ENCODE measurements around the gene PTPRJ. TPM values are rescaled to one million over a fixed set of nuclear protein-coding genes. Genes with fewer than 3 reads are reported as not detected.

Gene PTPRJ
- total and polyA plus RNA-seq, 4 donors = 4.1 to 24.7 (median 14.6) TPM

DNA sequence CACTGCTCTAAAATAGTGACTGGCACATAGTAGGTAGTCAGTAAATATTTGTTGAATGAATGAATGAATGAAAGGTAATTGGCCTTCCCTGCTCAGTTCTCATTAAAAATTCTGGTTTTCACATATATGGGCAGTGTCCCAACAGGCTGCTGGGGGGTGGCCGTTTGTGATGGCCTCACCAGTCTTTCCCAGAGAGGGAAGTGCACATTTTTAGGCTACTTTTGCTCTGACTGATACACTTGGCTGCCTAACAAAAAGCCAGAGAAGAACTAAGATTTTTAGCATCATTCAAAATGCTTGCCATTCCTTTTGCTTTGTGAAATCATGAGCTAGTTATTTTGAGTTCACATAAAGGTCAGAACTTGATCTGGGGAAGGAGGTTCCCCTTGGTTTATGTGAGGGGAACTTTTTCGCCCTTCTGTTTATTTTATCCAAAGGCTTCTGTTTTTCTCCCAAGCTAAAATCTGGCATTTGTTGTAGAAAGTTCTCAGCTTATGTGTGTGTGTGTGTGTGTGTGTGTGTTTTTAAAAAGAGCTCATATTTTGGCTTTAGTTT lies 83.1 kb downstream of the PTPRJ start:
- Histone ChIP-seq H3K9me3 (ENCODE audit: control insufficient read depth in 4 of 4, low read length in 3 of 4) (no peaks in the 10 kb centered on the region), H3K27ac (ENCODE audit: low read depth in 1 of 2, low read length in 2 of 2) (no peak overlapping the region), H3K27me3 (ENCODE audit: control insufficient read depth in 4 of 4, insufficient read depth in 4 of 4, low read length in 3 of 4) (no peaks in the 10 kb centered on the region), H3K4me3 (ENCODE audit: low read depth in 1 of 3, low read length in 3 of 3) (no peak overlapping the region), H3K36me3 (ENCODE audit: control insufficient read depth in 4 of 4, insufficient read depth in 3 of 4, low read depth in 1 of 4, low read length in 3 of 4) (no peaks in the 10 kb centered on the region), H3K9ac (ENCODE audit: low read depth in 1 of 2, low read length in 2 of 2) (no peak overlapping the region), H3K4me1 (ENCODE audit: control insufficient read depth in 4 of 4, insufficient read depth in 4 of 4, low read length in 3 of 4) (peaks cover 1 to 7% (median 5%) of the 10 kb centered on the region in 4 donors)
- TF ChIP-seq SP1 (IDR thresholded peaks at IDR 0.05) (peak; percentile 60), HNF4G (IDR thresholded peaks at IDR 0.05) (no peak), RAD21 (IDR thresholded peaks at IDR 0.05) (peak; percentile 32 to 42), JUND (IDR thresholded peaks at IDR 0.05) (peak; percentile 24 to 60), YY1 (IDR thresholded peaks at IDR 0.05) (peak; percentile 14), NR2F2 (IDR thresholded peaks at IDR 0.05) (peak; percentile 82), RXRA (IDR thresholded peaks at IDR 0.05) (peak; percentile 79 to 83)
- TF ChIP-seq, protein P1, sequence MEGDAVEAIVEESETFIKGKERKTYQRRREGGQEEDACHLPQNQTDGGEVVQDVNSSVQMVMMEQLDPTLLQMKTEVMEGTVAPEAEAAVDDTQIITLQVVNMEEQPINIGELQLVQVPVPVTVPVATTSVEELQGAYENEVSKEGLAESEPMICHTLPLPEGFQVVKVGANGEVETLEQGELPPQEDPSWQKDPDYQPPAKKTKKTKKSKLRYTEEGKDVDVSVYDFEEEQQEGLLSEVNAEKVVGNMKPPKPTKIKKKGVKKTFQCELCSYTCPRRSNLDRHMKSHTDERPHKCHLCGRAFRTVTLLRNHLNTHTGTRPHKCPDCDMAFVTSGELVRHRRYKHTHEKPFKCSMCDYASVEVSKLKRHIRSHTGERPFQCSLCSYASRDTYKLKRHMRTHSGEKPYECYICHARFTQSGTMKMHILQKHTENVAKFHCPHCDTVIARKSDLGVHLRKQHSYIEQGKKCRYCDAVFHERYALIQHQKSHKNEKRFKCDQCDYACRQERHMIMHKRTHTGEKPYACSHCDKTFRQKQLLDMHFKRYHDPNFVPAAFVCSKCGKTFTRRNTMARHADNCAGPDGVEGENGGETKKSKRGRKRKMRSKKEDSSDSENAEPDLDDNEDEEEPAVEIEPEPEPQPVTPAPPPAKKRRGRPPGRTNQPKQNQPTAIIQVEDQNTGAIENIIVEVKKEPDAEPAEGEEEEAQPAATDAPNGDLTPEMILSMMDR (IDR thresholded peaks at IDR 0.05; ENCODE audit: low read depth, low read length, missing input control) = no peak
- TF ChIP-seq, protein P2, sequence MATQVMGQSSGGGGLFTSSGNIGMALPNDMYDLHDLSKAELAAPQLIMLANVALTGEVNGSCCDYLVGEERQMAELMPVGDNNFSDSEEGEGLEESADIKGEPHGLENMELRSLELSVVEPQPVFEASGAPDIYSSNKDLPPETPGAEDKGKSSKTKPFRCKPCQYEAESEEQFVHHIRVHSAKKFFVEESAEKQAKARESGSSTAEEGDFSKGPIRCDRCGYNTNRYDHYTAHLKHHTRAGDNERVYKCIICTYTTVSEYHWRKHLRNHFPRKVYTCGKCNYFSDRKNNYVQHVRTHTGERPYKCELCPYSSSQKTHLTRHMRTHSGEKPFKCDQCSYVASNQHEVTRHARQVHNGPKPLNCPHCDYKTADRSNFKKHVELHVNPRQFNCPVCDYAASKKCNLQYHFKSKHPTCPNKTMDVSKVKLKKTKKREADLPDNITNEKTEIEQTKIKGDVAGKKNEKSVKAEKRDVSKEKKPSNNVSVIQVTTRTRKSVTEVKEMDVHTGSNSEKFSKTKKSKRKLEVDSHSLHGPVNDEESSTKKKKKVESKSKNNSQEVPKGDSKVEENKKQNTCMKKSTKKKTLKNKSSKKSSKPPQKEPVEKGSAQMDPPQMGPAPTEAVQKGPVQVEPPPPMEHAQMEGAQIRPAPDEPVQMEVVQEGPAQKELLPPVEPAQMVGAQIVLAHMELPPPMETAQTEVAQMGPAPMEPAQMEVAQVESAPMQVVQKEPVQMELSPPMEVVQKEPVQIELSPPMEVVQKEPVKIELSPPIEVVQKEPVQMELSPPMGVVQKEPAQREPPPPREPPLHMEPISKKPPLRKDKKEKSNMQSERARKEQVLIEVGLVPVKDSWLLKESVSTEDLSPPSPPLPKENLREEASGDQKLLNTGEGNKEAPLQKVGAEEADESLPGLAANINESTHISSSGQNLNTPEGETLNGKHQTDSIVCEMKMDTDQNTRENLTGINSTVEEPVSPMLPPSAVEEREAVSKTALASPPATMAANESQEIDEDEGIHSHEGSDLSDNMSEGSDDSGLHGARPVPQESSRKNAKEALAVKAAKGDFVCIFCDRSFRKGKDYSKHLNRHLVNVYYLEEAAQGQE (IDR thresholded peaks at IDR 0.05) = peak; percentile 26
- whole genome bisulfite sequencing = 35% methylated on average over 2 of the region's 2 CpGs
- DNase-seq (ENCODE audit: low spot score) = no peak

DNA sequence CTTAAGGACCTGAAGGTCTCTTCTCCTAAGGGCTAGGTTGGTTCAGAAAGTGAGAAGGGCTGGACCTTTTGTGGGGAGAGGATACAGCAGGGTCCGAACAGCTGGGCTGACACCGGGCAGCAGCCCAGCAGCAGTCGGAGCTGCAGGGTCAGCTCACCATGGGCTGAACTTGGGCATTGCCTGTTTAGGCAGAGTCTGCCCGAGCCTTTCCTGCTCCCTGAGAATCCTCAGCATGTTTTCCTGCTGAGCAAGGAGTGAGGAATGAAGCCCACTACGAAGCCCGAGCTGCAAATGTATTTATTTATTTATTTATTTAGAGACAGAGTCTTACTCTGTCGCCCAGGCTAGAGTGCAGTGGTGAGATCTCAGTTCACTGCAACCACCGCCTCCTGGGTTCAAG lies 83.9 kb downstream of the PTPRJ start:
- no peaks in the 10 kb centered on the region for H3K9me3 ChIP-seq (ENCODE audit: control insufficient read depth in 4 of 4, low read length in 3 of 4)
- no peak overlapping the region for H3K4me3 ChIP-seq (ENCODE audit: low read depth in 1 of 3, low read length in 3 of 3)
- peaks cover 1 to 7% (median 4%) of the 10 kb centered on the region in 4 donors for H3K4me1 ChIP-seq (ENCODE audit: control insufficient read depth in 4 of 4, insufficient read depth in 4 of 4, low read length in 3 of 4)
- no peak for DNase-seq (ENCODE audit: low spot score)
- WGBS = 73% methylated on average over 8 of the region's 8 CpGs
- peaks cover 0 to 2% (median 0%) of the 10 kb centered on the region in 4 donors for H3K36me3 ChIP-seq (ENCODE audit: control insufficient read depth in 4 of 4, insufficient read depth in 3 of 4, low read depth in 1 of 4, low read length in 3 of 4)
- no peak overlapping the region for H3K9ac ChIP-seq (ENCODE audit: low read depth in 1 of 2, low read length in 2 of 2)
- TF ChIP-seq SP1 (IDR thresholded peaks at IDR 0.05) (no peak), RAD21 (IDR thresholded peaks at IDR 0.05) (no peak), HNF4A (conservative IDR thresholded peaks at IDR 0.05) (no peak), HNF4G (IDR thresholded peaks at IDR 0.05) (no peak)
- TF ChIP-seq, protein P3, sequence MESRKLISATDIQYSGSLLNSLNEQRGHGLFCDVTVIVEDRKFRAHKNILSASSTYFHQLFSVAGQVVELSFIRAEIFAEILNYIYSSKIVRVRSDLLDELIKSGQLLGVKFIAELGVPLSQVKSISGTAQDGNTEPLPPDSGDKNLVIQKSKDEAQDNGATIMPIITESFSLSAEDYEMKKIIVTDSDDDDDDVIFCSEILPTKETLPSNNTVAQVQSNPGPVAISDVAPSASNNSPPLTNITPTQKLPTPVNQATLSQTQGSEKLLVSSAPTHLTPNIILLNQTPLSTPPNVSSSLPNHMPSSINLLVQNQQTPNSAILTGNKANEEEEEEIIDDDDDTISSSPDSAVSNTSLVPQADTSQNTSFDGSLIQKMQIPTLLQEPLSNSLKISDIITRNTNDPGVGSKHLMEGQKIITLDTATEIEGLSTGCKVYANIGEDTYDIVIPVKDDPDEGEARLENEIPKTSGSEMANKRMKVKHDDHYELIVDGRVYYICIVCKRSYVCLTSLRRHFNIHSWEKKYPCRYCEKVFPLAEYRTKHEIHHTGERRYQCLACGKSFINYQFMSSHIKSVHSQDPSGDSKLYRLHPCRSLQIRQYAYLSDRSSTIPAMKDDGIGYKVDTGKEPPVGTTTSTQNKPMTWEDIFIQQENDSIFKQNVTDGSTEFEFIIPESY (IDR thresholded peaks at IDR 0.05) = no peak
- TF ChIP-seq, protein P4, sequence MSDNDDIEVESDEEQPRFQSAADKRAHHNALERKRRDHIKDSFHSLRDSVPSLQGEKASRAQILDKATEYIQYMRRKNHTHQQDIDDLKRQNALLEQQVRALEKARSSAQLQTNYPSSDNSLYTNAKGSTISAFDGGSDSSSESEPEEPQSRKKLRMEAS (IDR thresholded peaks at IDR 0.05) = no peak
- H3K27ac ChIP-seq (ENCODE audit: low read depth in 1 of 2, low read length in 2 of 2) = peak overlapping the region in 1 of 2 donors; percentile 61
- H3K27me3 ChIP-seq (ENCODE audit: control insufficient read depth in 4 of 4, insufficient read depth in 4 of 4, low read length in 3 of 4) = no peaks in the 10 kb centered on the region

Measured in liver (tissue), 9 donors.